Mesenchymal stem cell (in vitro differentiated cells and primary cell): Measurements from ENCODE around the gene KRT9.

ENCODE experiments used
- DNase-seq: peaks from one replicate; pipeline ENCODE4 v3.0.0-alpha.2; 2013
- H2AFZ ChIP-seq: one replicate; pipeline ENCODE4 v1.6.1; 2013; ENCODE audit warnings: low read depth, mild to moderate bottlenecking, control low read depth, inconsistent platforms, low read length, moderate library complexity
- H2AK5ac ChIP-seq: 2 replicates; pipeline ENCODE4 v1.6.1; 2013; ENCODE audit warnings: low read length, moderate library complexity, mild to moderate bottlenecking, inconsistent platforms; ENCODE audit not compliant: severe bottlenecking
- H2BK120ac ChIP-seq: one replicate; pipeline ENCODE4 v1.6.1; 2013; ENCODE audit warnings: low read depth, mild to moderate bottlenecking, inconsistent platforms, low read length, moderate library complexity
- H2BK12ac ChIP-seq, 2 experiments: one replicate each; pipeline ENCODE4 v1.6.1; 2013; ENCODE audit warnings: inconsistent platforms in 2 of 2, low read length in 2 of 2, mild to moderate bottlenecking in 2 of 2, moderate library complexity in 2 of 2, control low read depth in 1 of 2
- H2BK15ac ChIP-seq: one replicate; pipeline ENCODE4 v1.6.1; 2013; ENCODE audit warnings: mild to moderate bottlenecking, low read depth, inconsistent platforms; ENCODE audit not compliant: poor library complexity, severe bottlenecking
- H2BK5ac ChIP-seq: 2 replicates; pipeline ENCODE4 v1.6.1; 2013; ENCODE audit warnings: low read depth, mild to moderate bottlenecking, low read length, control low read depth, inconsistent platforms; ENCODE audit not compliant: poor library complexity, severe bottlenecking
- H3K14ac ChIP-seq, 2 experiments: one replicate each; pipeline ENCODE4 v1.6.1; 2013; ENCODE audit warnings: inconsistent platforms in 2 of 2, low read length in 2 of 2, control low read depth in 1 of 2, mild to moderate bottlenecking in 1 of 2, moderate library complexity in 1 of 2
- H3K18ac ChIP-seq, 2 experiments: one replicate each; pipeline ENCODE4 v1.6.1; 2013; ENCODE audit warnings: inconsistent platforms in 2 of 2, low read length in 2 of 2, control low read depth in 1 of 2, low read depth in 1 of 2, mild to moderate bottlenecking in 1 of 2
- H3K23ac ChIP-seq, 2 experiments: one replicate each; pipeline ENCODE4 v1.6.1; 2013; ENCODE audit warnings: inconsistent platforms in 2 of 2, low read length in 2 of 2, mild to moderate bottlenecking in 2 of 2, moderate library complexity in 2 of 2, control low read depth in 1 of 2
- H3K27ac ChIP-seq: 2 replicates; pipeline ENCODE4 v1.5.1; 2013; ENCODE audit warnings: mild to moderate bottlenecking, moderate library complexity, low read length, control low read depth, inconsistent platforms; ENCODE audit not compliant: poor library complexity, severe bottlenecking
- H3K27me3 ChIP-seq, 2 experiments: 2 replicates each; pipeline versions ENCODE4 v1.6.1 to v1.7.0; 2013; ENCODE audit warnings: low read length in 2 of 2, mild to moderate bottlenecking in 2 of 2, moderate library complexity in 2 of 2, control low read depth in 1 of 2, inconsistent platforms in 1 of 2; ENCODE audit not compliant: control insufficient read depth in 1 of 2, insufficient read depth in 1 of 2
- H3K36me3 ChIP-seq, 2 experiments: 2 replicates each; pipeline versions ENCODE4 v1.6.1 to v1.7.0; 2013; ENCODE audit warnings: low read length in 2 of 2, control low read depth in 1 of 2, inconsistent platforms in 1 of 2, low read depth in 1 of 2, mild to moderate bottlenecking in 1 of 2; ENCODE audit not compliant: insufficient read depth in 2 of 2, control insufficient read depth in 1 of 2
- H3K4ac ChIP-seq, 2 experiments: one replicate each; pipeline ENCODE4 v1.6.1; 2013; ENCODE audit warnings: inconsistent platforms in 2 of 2, low read length in 2 of 2, mild to moderate bottlenecking in 2 of 2, moderate library complexity in 2 of 2, control low read depth in 1 of 2, low read depth in 1 of 2
- H3K4me1 ChIP-seq: 2 replicates; pipeline ENCODE4 v1.6.1; 2013; ENCODE audit warnings: low read depth, low read length, control low read depth; ENCODE audit not compliant: control insufficient read depth, insufficient read depth
- H3K4me2 ChIP-seq: 2 replicates; pipeline ENCODE4 v1.6.1; 2013; ENCODE audit warnings: low read length, mild to moderate bottlenecking, inconsistent platforms; ENCODE audit not compliant: poor library complexity, severe bottlenecking
- H3K4me3 ChIP-seq, 2 experiments: 2 replicates each; pipeline versions ENCODE4 v1.5.1 to v1.7.0; 2013; ENCODE audit warnings: low read length in 2 of 2, mild to moderate bottlenecking in 2 of 2, control low read depth in 1 of 2, low read depth in 1 of 2; ENCODE audit not compliant: insufficient read depth in 1 of 2
- H3K79me1 ChIP-seq: replicated peaks from 2 replicates; pipeline ENCODE4 v1.6.1; 2013; ENCODE audit warnings: mild to moderate bottlenecking, control low read depth, low read length, inconsistent platforms; ENCODE audit not compliant: poor library complexity, severe bottlenecking
- H3K9ac ChIP-seq: 2 replicates; pipeline ENCODE4 v1.7.0; 2013; ENCODE audit warnings: mild to moderate bottlenecking, low read length, moderate library complexity
- H3K9me3 ChIP-seq: 2 replicates; pipeline ENCODE4 v1.7.0; 2013; ENCODE audit warnings: mild to moderate bottlenecking, low read length; ENCODE audit not compliant: control insufficient read depth
- H4K8ac ChIP-seq: one replicate; pipeline ENCODE4 v1.6.1; 2013; ENCODE audit warnings: inconsistent platforms, mild to moderate bottlenecking, low read length, moderate library complexity
- H4K91ac ChIP-seq: one replicate; pipeline ENCODE4 v1.6.1; 2013; ENCODE audit warnings: mild to moderate bottlenecking, low read length, inconsistent platforms
- WGBS: methylation state at CpG from one replicate; pipeline ENCODE4 v1.1.7; 2013; ENCODE audit warnings: mixed read lengths; 5-methylcytosine and 5-hydroxymethylcytosine counted together

Gene KRT9

GRCh38 chr17:41599680-41600079 lies 27.8 kb upstream of the KRT9 start:
- Histone ChIP-seq H3K14ac (no peak overlapping the region), H3K23ac (no peak overlapping the region), H2AK5ac (no peak overlapping the region), H4K91ac (no peak overlapping the region), H3K4me2 (no peak overlapping the region), H2BK120ac (no peak overlapping the region), H3K4me1 (no peaks in the 10 kb centered on the region), H3K9ac (no peak overlapping the region), H3K79me1 (no peaks in the 10 kb centered on the region), H3K27me3 (peaks cover 27 to 44% of the 10 kb centered on the region in 2 experiments), H2BK5ac (no peak overlapping the region), H4K8ac (no peak overlapping the region), H2BK15ac (no peak overlapping the region), H3K27ac (no peak overlapping the region), H3K4me3 (no peak overlapping the region), H2AFZ (no peak overlapping the region), H3K18ac (no peak overlapping the region), H2BK12ac (no peak overlapping the region), H3K4ac (no peak overlapping the region), H3K36me3 (no peaks in the 10 kb centered on the region), H3K9me3 (no peaks in the 10 kb centered on the region)
- no peak for DNase-seq
- WGBS: no CpG with 5 or more reads among the region's 1 CpG

GRCh38 chr17:41595585-41595984 lies 23.7 kb upstream of the KRT9 start:
- Histone ChIP-seq H2AFZ (no peak overlapping the region), H3K9me3 (no peaks in the 10 kb centered on the region), H3K4me3 (no peak overlapping the region), H3K23ac (no peak overlapping the region), H3K4me2 (no peak overlapping the region), H3K9ac (no peak overlapping the region), H4K8ac (no peak overlapping the region), H2BK12ac (no peak overlapping the region), H3K36me3 (no peaks in the 10 kb centered on the region), H2AK5ac (no peak overlapping the region), H2BK120ac (no peak overlapping the region), H3K18ac (no peak overlapping the region), H2BK5ac (no peak overlapping the region), H3K14ac (no peak overlapping the region), H2BK15ac (no peak overlapping the region), H3K4ac (no peak overlapping the region), H3K27ac (no peak overlapping the region), H4K91ac (no peak overlapping the region), H3K27me3 (peaks cover 38 to 59% of the 10 kb centered on the region in 2 experiments), H3K4me1 (no peaks in the 10 kb centered on the region), H3K79me1 (no peaks in the 10 kb centered on the region)
- DNase-seq: no peak
- 74% methylated on average over 7 of the region's 8 CpGs for WGBS

- Histone ChIP-seq H3K36me3 (no peaks in the 10 kb centered on the region), H2AFZ (no peak overlapping the region), H3K23ac (no peak overlapping the region), H3K27ac (no peak overlapping the region), H3K4ac (no peak overlapping the region), H3K4me1 (no peaks in the 10 kb centered on the region), H3K4me2 (no peak overlapping the region), H3K9me3 (no peaks in the 10 kb centered on the region), H3K18ac (no peak overlapping the region), H2BK12ac (no peak overlapping the region), H3K9ac (no peak overlapping the region), H2BK15ac (no peak overlapping the region), H2AK5ac (no peak overlapping the region), H2BK120ac (no peak overlapping the region), H3K27me3 (peaks cover 42 to 59% of the 10 kb centered on the region in 2 experiments), H2BK5ac (no peak overlapping the region), H3K79me1 (no peaks in the 10 kb centered on the region), H3K14ac (no peak overlapping the region), H3K4me3 (no peak overlapping the region), H4K91ac (no peak overlapping the region), H4K8ac (no peak overlapping the region)
- WGBS: 53% methylated on average over 3 of the region's 3 CpGs
- DNase-seq: no peak
Observed at GRCh38 chr17:41594363-41594915, 22.6 kb upstream of the KRT9 start.

GRCh38 chr17:41593306-41593981 lies 21.6 kb upstream of the KRT9 start:
- DNase-seq: no peak
- WGBS: 78% methylated on average over 6 of the region's 8 CpGs
- no peaks in the 10 kb centered on the region for H3K36me3 ChIP-seq
- H2AK5ac ChIP-seq: no peak overlapping the region
- no peak overlapping the region for H3K4me3 ChIP-seq
- H2AFZ ChIP-seq: no peak overlapping the region
- H4K8ac ChIP-seq: no peak overlapping the region
- H3K4me2 ChIP-seq: no peak overlapping the region
- H2BK5ac ChIP-seq: no peak overlapping the region
- H3K9ac ChIP-seq: no peak overlapping the region
- H3K4me1 ChIP-seq: no peaks in the 10 kb centered on the region
- H3K18ac ChIP-seq: no peak overlapping the region
- H2BK12ac ChIP-seq: no peak overlapping the region
- no peak overlapping the region for H3K4ac ChIP-seq
- no peak overlapping the region for H2BK120ac ChIP-seq
- H3K79me1 ChIP-seq: no peaks in the 10 kb centered on the region
- H3K27ac ChIP-seq: no peak overlapping the region
- H3K23ac ChIP-seq: no peak overlapping the region
- H3K14ac ChIP-seq: no peak overlapping the region
- H3K9me3 ChIP-seq: no peaks in the 10 kb centered on the region
- no peak overlapping the region for H4K91ac ChIP-seq
- peaks cover 45 to 62% of the 10 kb centered on the region in 2 experiments for H3K27me3 ChIP-seq
- no peak overlapping the region for H2BK15ac ChIP-seq
